HS-5 (cell line): ENCODE data around the gene MRPL23.

Source experiments
- DNase-seq: peaks from one replicate; pipeline ENCODE4 v3.0.0-alpha.2; 2012; ENCODE audit warnings: low read depth

Gene MRPL23

DNA sequence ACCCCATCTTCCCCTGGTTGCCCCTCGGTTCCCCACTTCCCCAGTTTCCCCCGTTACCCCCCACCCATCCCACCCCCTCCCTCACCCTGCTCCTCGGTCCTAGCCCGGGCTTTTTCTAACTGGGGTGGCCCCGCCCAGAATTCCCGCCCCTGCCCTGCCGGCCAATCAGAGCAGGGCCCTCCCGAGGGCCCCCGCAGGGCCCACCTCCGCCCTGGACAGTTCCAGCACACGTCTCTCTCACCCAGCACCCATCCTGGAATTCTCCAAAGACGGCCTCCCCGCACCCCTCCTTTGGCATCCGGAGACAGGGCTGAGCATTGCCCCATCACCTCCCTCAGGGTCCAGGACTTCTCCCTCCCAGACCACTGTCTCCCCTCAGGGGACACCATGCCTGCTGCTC lies 50.6 kb downstream of the MRPL23 start, which contains the start of gene H19:
Gene H19, minus strand, starts transcription at position 88 of the 400 bp plus-strand sequence.
- no peak for DNase-seq

DNA sequence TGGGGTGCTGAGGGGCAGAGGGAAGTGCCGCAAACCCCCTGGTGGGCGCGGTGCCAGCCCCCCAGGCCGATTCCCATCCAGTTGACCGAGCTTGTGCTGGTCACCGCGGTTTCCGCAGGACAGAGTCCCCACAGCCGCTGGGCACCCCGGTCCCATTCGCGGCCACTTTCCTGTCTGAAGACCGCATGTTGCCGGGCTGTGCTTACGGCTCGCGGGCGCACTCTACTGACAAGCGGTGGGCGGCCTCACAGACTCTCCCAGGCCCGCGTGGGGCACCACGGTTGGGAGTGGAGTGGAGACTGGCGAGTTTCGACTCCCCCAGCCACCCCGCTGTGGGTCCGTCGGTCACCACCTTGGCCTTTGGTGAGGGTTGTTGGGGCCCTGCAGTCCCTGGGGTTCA lies 51.2 kb downstream of the MRPL23 start:
- no peak for DNase-seq

DNA sequence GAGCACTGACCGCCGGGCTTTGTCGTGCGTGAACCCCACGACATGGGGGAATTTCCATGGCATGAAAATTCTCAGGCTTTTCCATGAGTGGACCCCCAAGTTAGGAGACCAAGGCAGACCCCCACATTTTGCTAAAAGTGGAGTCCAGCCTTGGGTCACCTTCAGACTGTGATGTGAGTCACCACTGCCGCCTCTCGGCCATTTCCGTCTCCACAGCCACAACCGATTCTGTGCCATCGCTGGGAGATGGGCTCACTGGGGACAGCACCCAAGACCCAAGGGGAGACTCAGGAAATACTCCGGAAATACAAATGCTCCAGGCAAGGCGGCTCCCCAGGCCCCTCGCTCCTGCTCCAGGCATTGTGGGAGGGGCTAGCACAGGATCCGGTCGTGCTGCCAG lies 51.7 kb downstream of the MRPL23 start:
- DNase-seq: no peak

DNA sequence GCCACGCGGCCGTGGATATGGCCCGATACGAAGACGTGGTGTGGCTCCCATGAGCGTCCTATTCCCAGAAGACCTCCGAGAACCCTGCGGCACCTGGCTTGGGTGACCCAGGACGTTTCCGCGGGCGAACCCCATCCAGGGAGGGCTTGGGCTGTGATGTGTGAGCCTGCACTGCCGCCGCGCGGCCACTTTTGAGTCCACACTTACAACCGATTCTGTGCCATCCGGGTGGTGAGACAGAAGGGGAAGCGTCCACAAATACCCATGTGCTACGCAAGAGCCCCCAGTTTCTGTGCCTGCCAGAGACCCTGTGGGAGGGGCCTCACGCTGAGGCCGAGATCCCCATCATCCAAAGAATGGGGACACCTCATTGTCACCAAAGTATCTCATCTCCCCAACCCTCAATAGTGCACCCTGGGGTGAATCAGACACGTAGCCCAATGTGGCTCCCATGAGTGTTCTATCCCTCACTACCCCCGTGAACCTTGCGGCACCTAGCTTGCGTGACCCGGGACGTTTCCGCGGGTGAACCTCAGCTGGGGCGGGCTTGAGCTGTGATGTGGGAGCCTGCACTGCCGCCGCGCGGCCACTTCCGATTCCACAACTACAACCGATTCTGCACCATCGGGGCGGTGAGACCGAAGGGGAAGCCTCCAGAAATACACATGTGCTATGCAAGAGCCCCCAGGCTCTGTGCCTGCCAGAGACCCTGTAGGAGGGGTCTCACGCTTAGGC lies 55.1 kb downstream of the MRPL23 start:
- DNase-seq: no peak

DNA sequence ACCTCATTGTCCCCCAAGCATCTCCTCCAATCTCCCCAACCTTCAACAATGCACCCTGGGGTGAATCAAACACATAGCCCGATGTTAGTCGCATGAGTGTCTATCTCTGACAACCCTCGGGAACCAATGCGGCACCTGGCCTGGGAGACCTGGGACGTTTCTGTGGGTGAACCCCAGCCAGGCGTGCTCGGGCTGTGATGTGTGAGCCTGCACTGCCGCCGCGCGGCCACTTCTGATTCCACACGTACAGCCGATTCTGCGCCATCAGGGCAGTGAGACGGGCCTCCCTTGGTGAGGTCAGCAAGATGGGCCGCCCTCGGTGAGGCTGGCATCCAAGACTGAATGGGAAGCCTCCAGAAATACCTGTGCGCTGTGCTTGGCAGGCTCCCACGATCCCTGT lies 55.7 kb downstream of the MRPL23 start:
- DNase-seq: no peak

DNA sequence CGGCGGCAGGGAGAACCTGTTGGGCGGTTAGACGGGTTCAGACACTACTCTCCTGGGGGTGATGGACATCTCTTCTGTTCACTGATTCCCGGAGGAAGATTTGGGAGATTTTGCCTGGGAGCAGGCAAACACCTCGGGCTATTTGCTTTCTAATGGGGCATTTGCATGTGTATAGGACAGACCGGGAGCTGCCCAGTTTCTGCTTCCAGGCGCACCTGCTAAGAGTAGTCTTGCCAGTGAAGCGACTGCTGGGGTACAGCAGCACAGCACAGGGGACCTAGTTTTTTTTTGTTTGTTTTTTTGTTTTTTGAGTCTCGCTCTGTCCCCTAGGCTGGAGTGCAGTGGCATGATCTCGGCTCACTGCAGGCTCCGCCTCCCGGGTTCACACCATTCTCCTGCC lies 57.3 kb downstream of the MRPL23 start:
- DNase-seq: no peak
